Caco-2 (cell line): ENCODE data around the gene IFNGR1. TPM values are rescaled to one million over a fixed set of nuclear protein-coding genes. Genes with fewer than 3 reads are reported as not detected.

ENCODE experiments used
- BruUV-seq: library from RNA; stranded (reverse); fragments of 400-500 nt; replicated peaks from 2 replicates; lab custom pipeline; 2021; lab: Mats Ljungman, UMichigan
- CTCF ChIA-PET: fragments of 300-600 bp; sonication (Branson Sonifier 250); formaldehyde crosslinking; loops from one replicate; lab custom pipeline; 2022; ENCODE audit warnings: antibody characterized with exemption; lab: Charles Lee
- POLR2A ChIA-PET: fragments of 300-600 bp; sonication (Branson Sonifier 250); formaldehyde crosslinking; loops from one replicate; lab custom pipeline; 2022; ENCODE audit warnings: antibody characterized with exemption; lab: Charles Lee
- DNase-seq, 2 experiments: peaks; one replicate each; pipeline versions ENCODE4 v3.0.0 to v3.0.0-alpha.2; 2020 to 2022
- H3K27me3 ChIP-seq: replicated peaks from 2 replicates; pipeline ENCODE4 v1.6.0; 2011; ENCODE audit warnings: low read length; ENCODE audit not compliant: control insufficient read depth, insufficient read depth
- H3K36me3 ChIP-seq: 2 replicates; pipeline ENCODE4 v1.5.1; 2011; ENCODE audit warnings: low read length; ENCODE audit not compliant: control insufficient read depth, insufficient read depth
- H3K4me1 ChIP-seq: fragments of 250-450 bp; sonication (Bioruptor Pico); 2 replicates; pipeline ENCODE4 v1.5.1; 2020; ENCODE audit warnings: mild to moderate bottlenecking
- H3K4me3 ChIP-seq: 2 replicates; pipeline ENCODE4 v1.5.1; 2011; ENCODE audit warnings: low read depth, mild to moderate bottlenecking, control low read depth, low read length
- H3K9me3 ChIP-seq: fragments of 250-450 bp; sonication (Bioruptor Pico); 2 replicates; pipeline ENCODE4 v1.5.1; 2020; ENCODE audit warnings: mild to moderate bottlenecking, moderate library complexity
- H3K27ac Mint-ChIP-seq: one replicate; pipeline ENCODE4 v1.8.0; 2022; ENCODE audit warnings: mixed read lengths; ENCODE audit not compliant: unreplicated experiment
- H3K27me3 Mint-ChIP-seq: one replicate; pipeline ENCODE4 v1.8.0; 2022; ENCODE audit warnings: mixed read lengths; ENCODE audit not compliant: insufficient read depth, unreplicated experiment
- H3K36me3 Mint-ChIP-seq: one replicate; pipeline ENCODE4 v1.8.0; 2022; ENCODE audit warnings: mild to moderate bottlenecking, mixed read lengths; ENCODE audit not compliant: insufficient read depth, unreplicated experiment
- H3K4me1 Mint-ChIP-seq: one replicate; pipeline ENCODE4 v1.8.0; 2022; ENCODE audit warnings: low read depth, mixed read lengths; ENCODE audit not compliant: unreplicated experiment
- H3K4me3 Mint-ChIP-seq: one replicate; pipeline ENCODE4 v1.8.0; 2022; ENCODE audit warnings: mild to moderate bottlenecking, moderate library complexity, mixed read lengths; ENCODE audit not compliant: unreplicated experiment
- H3K9me3 Mint-ChIP-seq: one replicate; pipeline ENCODE4 v1.8.0; 2022; ENCODE audit warnings: mixed read lengths; ENCODE audit not compliant: unreplicated experiment
- CTCF ChIP-seq, 2 experiments: fragments of 200-600 bp in 1 of 2; IDR thresholded peaks; 1 replicate in 1 of 2; 2 replicates in 1 of 2; pipeline versions ENCODE4 v1.5.1 to v1.8.0; 2011 to 2022; ENCODE audit warnings: antibody characterized with exemption in 1 of 2, control low read depth in 1 of 2, inconsistent platforms in 1 of 2, low read depth in 1 of 2, low read length in 1 of 2, mild to moderate bottlenecking in 1 of 2, moderate library complexity in 1 of 2; ENCODE audit not compliant: insufficient read depth in 1 of 2, severe bottlenecking in 1 of 2, unreplicated experiment in 1 of 2
- intact Hi-C: fragments of 100-400 bp; cut with micrococcal nuclease; formaldehyde crosslinking; loops from one replicate; pipeline ENCODE4 v1.10.0; 2022; ENCODE audit not compliant: unreplicated experiment
- total RNA-seq: library from RNA; stranded (reverse); gene quantifications from 2 replicates; pipeline ENCODE4 v1.2.3, GENCODE V29; 2022

IFNGR1 gene
- total RNA-seq, 1 experiment from 2014 or later: 58.0 TPM

- no peak overlapping the region for H3K4me3 Mint-ChIP-seq
- H3K27me3 Mint-ChIP-seq: no peaks in the 10 kb centered on the region
- BruUV-seq: no TSS peak
- no peak for TF ChIP-seq CTCF (IDR thresholded peaks at IDR 0.05; ENCODE audit: insufficient read depth in 1 of 2, low read depth in 1 of 2, low read length in 1 of 2, severe bottlenecking in 1 of 2, unreplicated experiment in 1 of 2)
- no peak overlapping the region for H3K27ac Mint-ChIP-seq
- Histone ChIP-seq H3K4me3 (no peak overlapping the region), H3K27me3 (no peaks in the 10 kb centered on the region), H3K36me3 (no peaks in the 10 kb centered on the region; the same call in 1 of the 2 replicates), H3K4me1 (peaks cover 35% of the 10 kb centered on the region), H3K9me3 (peaks cover 12% of the 10 kb centered on the region; the same call in 1 of the 2 replicates)
- ChIA-PET POLR2A (no interaction called here), CTCF (no interaction called here)
- no peaks in the 10 kb centered on the region for H3K36me3 Mint-ChIP-seq
- intact Hi-C loops: no loop called here
- no peak for DNase-seq
- peaks cover 8% of the 10 kb centered on the region for H3K4me1 Mint-ChIP-seq
- peaks cover 28% of the 10 kb centered on the region for H3K9me3 Mint-ChIP-seq
These were observed 29.5 kb upstream of the IFNGR1 start for GRCh38 chr6:137248702-137249101.

- Histone ChIP-seq H3K36me3 (no peaks in the 10 kb centered on the region; the same call in 1 of the 2 replicates), H3K27me3 (no peaks in the 10 kb centered on the region), H3K4me1 (peaks cover 38% of the 10 kb centered on the region), H3K9me3 (0 out of 2 replicates have a peak, but pooled peaks cover 3% of the 10 kb centered on the region), H3K4me3 (no peak overlapping the region)
- Mint-ChIP-seq H3K4me3 (no peak overlapping the region), H3K4me1 (peaks cover 15% of the 10 kb centered on the region), H3K27me3 (no peaks in the 10 kb centered on the region), H3K27ac (peak overlapping the region; percentile 63), H3K36me3 (no peaks in the 10 kb centered on the region), H3K9me3 (peaks cover 33% of the 10 kb centered on the region)
- TF ChIP-seq CTCF (IDR thresholded peaks at IDR 0.05; ENCODE audit: insufficient read depth in 1 of 2, low read depth in 1 of 2, low read length in 1 of 2, severe bottlenecking in 1 of 2, unreplicated experiment in 1 of 2): no peak
- DNase-seq: peak in 1 of 2 experiments; percentile 49
- BruUV-seq: no TSS peak
- CTCF ChIA-PET: interaction anchor here (1.0 kb wide), 1 partner anchor 67 kb away, joined by 3 read pairs; no protein-coding TSS in a partner anchor
- POLR2A ChIA-PET: no interaction called here
- intact Hi-C loops: no loop called here
These were observed 28.5 kb upstream of the IFNGR1 start for GRCh38 chr6:137247724-137248123.

GRCh38 chr6:137246791-137247202 lies 27.6 kb upstream of the IFNGR1 start:
- no peak for TF ChIP-seq CTCF (IDR thresholded peaks at IDR 0.05; ENCODE audit: insufficient read depth in 1 of 2, low read depth in 1 of 2, low read length in 1 of 2, severe bottlenecking in 1 of 2, unreplicated experiment in 1 of 2)
- POLR2A ChIA-PET: no interaction called here
- no peak overlapping the region for H3K4me3 Mint-ChIP-seq
- DNase-seq: no peak
- no TSS peak for BruUV-seq
- H3K36me3 ChIP-seq: no peaks in the 10 kb centered on the region; the same call in 1 of the 2 replicates
- H3K9me3 Mint-ChIP-seq: peaks cover 23% of the 10 kb centered on the region
- CTCF ChIA-PET: no interaction called here
- H3K27me3 ChIP-seq: no peaks in the 10 kb centered on the region
- no peaks in the 10 kb centered on the region for H3K27me3 Mint-ChIP-seq
- intact Hi-C loops: no loop called here
- H3K9me3 ChIP-seq: 0 out of 2 replicates have a peak, but pooled peaks cover 3% of the 10 kb centered on the region
- peaks cover 46% of the 10 kb centered on the region for H3K4me1 ChIP-seq
- peaks cover under 1% of the 10 kb centered on the region for H3K36me3 Mint-ChIP-seq
- no peak overlapping the region for H3K4me3 ChIP-seq
- peaks cover 15% of the 10 kb centered on the region for H3K4me1 Mint-ChIP-seq
- H3K27ac Mint-ChIP-seq: no peak overlapping the region
